Osteoblast (primary cell): Measurements from ENCODE around the gene MRPL14. TPM values are rescaled to one million over a fixed set of nuclear protein-coding genes. Genes with fewer than 3 reads are reported as not detected.
A peak's percentile ranks its signal among the peaks of the same experiment; 100 is the strongest.

ENCODE experiments used
- DNase-seq: peaks from one replicate; pipeline ENCODE4 v3.0.0; 2011; ENCODE audit warnings: low spot score, mixed read lengths; ENCODE audit not compliant: insufficient read length; ENCODE audit errors: missing footprints
- H2AFZ ChIP-seq: 2 replicates; pipeline ENCODE4 v1.6.0; 2011; ENCODE audit warnings: mild to moderate bottlenecking, low read length
- H3K27ac ChIP-seq: 2 replicates; pipeline ENCODE4 v1.5.1; 2011; ENCODE audit warnings: mild to moderate bottlenecking, low read depth, low read length, moderate library complexity
- H3K27me3 ChIP-seq: 2 replicates; pipeline ENCODE4 v1.6.0; 2012; ENCODE audit warnings: mild to moderate bottlenecking, control low read depth, inconsistent platforms, low read length, moderate library complexity; ENCODE audit not compliant: insufficient read depth
- H3K36me3 ChIP-seq: 2 replicates; pipeline ENCODE4 v1.5.1; 2011; ENCODE audit warnings: mild to moderate bottlenecking, low read length, control low read depth, moderate library complexity; ENCODE audit not compliant: insufficient read depth
- H3K4me1 ChIP-seq: 2 replicates; pipeline ENCODE4 v1.5.1; 2011; ENCODE audit warnings: mild to moderate bottlenecking, low read length, control low read depth, moderate library complexity; ENCODE audit not compliant: insufficient read depth
- H3K4me2 ChIP-seq: 2 replicates; pipeline ENCODE4 v1.6.0; 2011; ENCODE audit warnings: mild to moderate bottlenecking, low read length; ENCODE audit not compliant: insufficient read depth
- H3K4me3 ChIP-seq: fragments of 200-600 bp; sonication (generic); 3 replicates; pipeline ENCODE4 v1.5.1; 2012; ENCODE audit warnings: mild to moderate bottlenecking, low read length, inconsistent platforms; ENCODE audit not compliant: insufficient read depth
- H3K79me2 ChIP-seq: 2 replicates; pipeline ENCODE4 v1.6.0; 2012; ENCODE audit warnings: mild to moderate bottlenecking, low read length, control low read depth, inconsistent platforms; ENCODE audit not compliant: insufficient read depth
- H3K9me3 ChIP-seq: 2 replicates; pipeline ENCODE4 v1.5.1; 2011; ENCODE audit warnings: low read depth, low read length, control low read depth
- H4K20me1 ChIP-seq: 2 replicates; pipeline ENCODE4 v1.6.0; 2012; ENCODE audit warnings: mild to moderate bottlenecking, low read length, control low read depth; ENCODE audit not compliant: insufficient read depth
- total RNA-seq: library from RNA; depleted of rRNA; stranded (reverse); fragments of >200 nt; gene quantifications from 2 replicates; pipeline ENCODE4 v1.2.3, GENCODE V29; 2012
- TF ChIP-seq, protein P1 (sequence below): IDR thresholded peaks from 2 replicates; pipeline ENCODE4 v1.5.1; 2011; ENCODE audit warnings: mild to moderate bottlenecking, low read depth, low read length, moderate library complexity; ENCODE audit errors: extremely low read depth

Gene MRPL14
- total RNA-seq, 1 donor: 49.9 TPM

DNA sequence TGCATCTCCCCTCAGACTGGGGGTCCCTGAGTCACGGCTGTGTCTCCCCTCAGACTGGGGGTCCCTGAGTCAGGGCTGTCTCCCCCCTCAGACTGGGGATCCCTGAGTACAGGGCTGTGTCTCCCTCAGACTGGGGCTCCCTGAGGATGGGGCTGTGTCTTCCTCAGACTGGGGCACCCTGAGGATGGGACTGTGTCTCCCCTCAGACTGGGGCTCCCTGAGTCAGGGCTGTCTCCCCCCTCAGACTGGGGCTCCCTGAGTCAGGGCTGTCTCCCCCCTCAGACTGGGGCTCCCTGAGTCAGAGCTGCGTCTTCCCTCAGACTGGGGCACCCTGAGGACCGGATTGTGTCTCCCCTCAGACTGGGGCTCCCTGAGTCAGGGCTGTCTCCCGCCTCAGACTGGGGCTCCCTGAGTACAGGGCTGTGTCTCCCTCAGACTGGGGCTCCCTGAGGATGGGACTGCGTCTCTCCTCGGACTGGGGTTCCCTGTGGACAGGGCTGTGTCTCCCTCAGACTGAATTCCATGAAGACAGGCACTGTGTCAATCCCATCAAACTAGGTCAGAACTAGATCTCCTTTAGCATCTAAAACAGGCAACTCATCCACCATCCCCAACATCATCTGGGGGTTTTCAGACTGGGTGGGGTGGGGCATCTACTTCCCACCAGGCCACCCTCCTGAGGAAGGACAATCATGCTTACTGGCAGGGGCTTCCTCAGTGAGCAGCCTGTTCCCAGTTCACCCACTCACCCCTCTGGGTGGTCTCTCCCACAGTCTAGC lies 60.7 kb downstream of the MRPL14 start:
- H3K27ac ChIP-seq: peak overlapping the region; percentile 99
- no peak overlapping the region for H3K4me2 ChIP-seq

DNA sequence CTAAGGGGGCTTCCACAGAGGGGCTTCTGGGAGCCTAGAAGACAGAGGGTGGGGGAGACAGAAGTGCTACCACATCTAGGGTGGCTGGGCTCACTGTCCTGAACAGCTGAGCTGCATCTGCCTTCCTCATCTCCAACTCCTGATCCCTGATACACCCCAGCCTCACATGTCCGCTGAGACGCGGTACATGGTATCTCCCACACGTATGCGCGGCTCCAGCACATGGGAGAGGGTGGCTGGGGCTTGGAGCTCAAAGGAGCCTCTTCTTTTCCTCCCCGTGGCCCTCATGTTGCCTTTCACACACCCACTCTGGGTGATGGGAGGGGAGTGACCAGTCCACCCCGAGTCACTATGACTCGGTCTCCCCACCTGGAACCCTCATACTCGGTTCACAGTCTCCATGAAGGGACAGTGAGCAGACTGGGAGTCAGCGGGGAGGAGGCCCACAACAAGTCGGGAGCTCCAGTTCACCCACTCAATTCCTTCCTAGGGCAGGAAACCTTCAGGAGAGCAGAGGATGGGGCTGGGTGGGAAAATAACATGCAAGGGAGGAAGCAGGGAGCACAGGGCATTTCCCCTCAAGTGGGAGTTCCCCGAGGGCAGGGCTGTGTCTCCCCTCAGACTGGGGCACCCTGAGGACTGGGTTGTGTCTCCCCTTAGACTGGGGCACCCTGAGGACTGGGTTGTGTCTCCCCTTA lies 61.7 kb downstream of the MRPL14 start:
- DNase-seq: peak; percentile 68
- Histone ChIP-seq H3K36me3 (no peaks in the 10 kb centered on the region), H3K4me3 (no peak overlapping the region), H3K4me1 (peaks cover 61% of the 10 kb centered on the region), H3K79me2 (no peaks in the 10 kb centered on the region), H3K9me3 (no peaks in the 10 kb centered on the region), H3K27ac (peak overlapping the region; percentile 99), H4K20me1 (no peaks in the 10 kb centered on the region), H2AFZ (peak overlapping the region; percentile 9), H3K27me3 (no peaks in the 10 kb centered on the region), H3K4me2 (no peak overlapping the region)
- TF ChIP-seq, protein P1, sequence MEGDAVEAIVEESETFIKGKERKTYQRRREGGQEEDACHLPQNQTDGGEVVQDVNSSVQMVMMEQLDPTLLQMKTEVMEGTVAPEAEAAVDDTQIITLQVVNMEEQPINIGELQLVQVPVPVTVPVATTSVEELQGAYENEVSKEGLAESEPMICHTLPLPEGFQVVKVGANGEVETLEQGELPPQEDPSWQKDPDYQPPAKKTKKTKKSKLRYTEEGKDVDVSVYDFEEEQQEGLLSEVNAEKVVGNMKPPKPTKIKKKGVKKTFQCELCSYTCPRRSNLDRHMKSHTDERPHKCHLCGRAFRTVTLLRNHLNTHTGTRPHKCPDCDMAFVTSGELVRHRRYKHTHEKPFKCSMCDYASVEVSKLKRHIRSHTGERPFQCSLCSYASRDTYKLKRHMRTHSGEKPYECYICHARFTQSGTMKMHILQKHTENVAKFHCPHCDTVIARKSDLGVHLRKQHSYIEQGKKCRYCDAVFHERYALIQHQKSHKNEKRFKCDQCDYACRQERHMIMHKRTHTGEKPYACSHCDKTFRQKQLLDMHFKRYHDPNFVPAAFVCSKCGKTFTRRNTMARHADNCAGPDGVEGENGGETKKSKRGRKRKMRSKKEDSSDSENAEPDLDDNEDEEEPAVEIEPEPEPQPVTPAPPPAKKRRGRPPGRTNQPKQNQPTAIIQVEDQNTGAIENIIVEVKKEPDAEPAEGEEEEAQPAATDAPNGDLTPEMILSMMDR: no peak

More for the DNA sequence above, 60.7 kb downstream of the MRPL14 start:
- Histone ChIP-seq H3K9me3 (no peaks in the 10 kb centered on the region), H2AFZ (no peak overlapping the region), H3K4me3 (no peak overlapping the region), H4K20me1 (no peaks in the 10 kb centered on the region), H3K79me2 (no peaks in the 10 kb centered on the region), H3K36me3 (no peaks in the 10 kb centered on the region), H3K4me1 (peaks cover 56% of the 10 kb centered on the region), H3K27me3 (no peaks in the 10 kb centered on the region)
- TF ChIP-seq, protein P1: no peak
- no peak for DNase-seq

GRCh38 chr6:44064948-44065272 lies 62.3 kb downstream of the MRPL14 start:
- Histone ChIP-seq H3K9me3 (no peaks in the 10 kb centered on the region), H3K4me2 (peak overlapping the region; percentile 6), H4K20me1 (no peaks in the 10 kb centered on the region), H3K4me3 (no peak overlapping the region), H3K79me2 (no peaks in the 10 kb centered on the region), H3K27ac (peak overlapping the region; percentile 99), H3K36me3 (no peaks in the 10 kb centered on the region), H3K27me3 (no peaks in the 10 kb centered on the region), H2AFZ (no peak overlapping the region), H3K4me1 (peaks cover 61% of the 10 kb centered on the region)
- TF ChIP-seq, protein P1: no peak
- peak; percentile 47 for DNase-seq
